ENCODE data around the gene FAH.

FAH gene

GRCh38 chr15:80188251-80188650 lies 35.5 kb downstream of the FAH start:
- H3K4me3 ChIP-seq (ENCODE audit: low read depth, low read length) = no peak overlapping the region
- no peak for DNase-seq (ENCODE audit: low read depth)
- TF ChIP-seq, protein P1, sequence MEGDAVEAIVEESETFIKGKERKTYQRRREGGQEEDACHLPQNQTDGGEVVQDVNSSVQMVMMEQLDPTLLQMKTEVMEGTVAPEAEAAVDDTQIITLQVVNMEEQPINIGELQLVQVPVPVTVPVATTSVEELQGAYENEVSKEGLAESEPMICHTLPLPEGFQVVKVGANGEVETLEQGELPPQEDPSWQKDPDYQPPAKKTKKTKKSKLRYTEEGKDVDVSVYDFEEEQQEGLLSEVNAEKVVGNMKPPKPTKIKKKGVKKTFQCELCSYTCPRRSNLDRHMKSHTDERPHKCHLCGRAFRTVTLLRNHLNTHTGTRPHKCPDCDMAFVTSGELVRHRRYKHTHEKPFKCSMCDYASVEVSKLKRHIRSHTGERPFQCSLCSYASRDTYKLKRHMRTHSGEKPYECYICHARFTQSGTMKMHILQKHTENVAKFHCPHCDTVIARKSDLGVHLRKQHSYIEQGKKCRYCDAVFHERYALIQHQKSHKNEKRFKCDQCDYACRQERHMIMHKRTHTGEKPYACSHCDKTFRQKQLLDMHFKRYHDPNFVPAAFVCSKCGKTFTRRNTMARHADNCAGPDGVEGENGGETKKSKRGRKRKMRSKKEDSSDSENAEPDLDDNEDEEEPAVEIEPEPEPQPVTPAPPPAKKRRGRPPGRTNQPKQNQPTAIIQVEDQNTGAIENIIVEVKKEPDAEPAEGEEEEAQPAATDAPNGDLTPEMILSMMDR (IDR thresholded peaks at IDR 0.05; ENCODE audit: insufficient read depth, low read depth, low read length, missing control alignments) = no peak

- TF ChIP-seq, protein P1 (IDR thresholded peaks at IDR 0.05; ENCODE audit: insufficient read depth, low read depth, low read length, missing control alignments) = no peak
- no peak for DNase-seq (ENCODE audit: low read depth)
- H3K4me3 ChIP-seq (ENCODE audit: low read depth, low read length) = no peak overlapping the region
Observed at GRCh38 chr15:80191198-80191597, 38.4 kb downstream of the FAH start.

- TF ChIP-seq, protein P1 (IDR thresholded peaks at IDR 0.05; ENCODE audit: insufficient read depth, low read depth, low read length, missing control alignments) = no peak
- H3K4me3 ChIP-seq (ENCODE audit: low read depth, low read length) = no peak overlapping the region
- no peak for DNase-seq (ENCODE audit: low read depth)
Observed at GRCh38 chr15:80191897-80192595, 39.2 kb downstream of the FAH start.

- H3K4me3 ChIP-seq (ENCODE audit: low read depth, low read length) = no peak overlapping the region
- DNase-seq (ENCODE audit: low read depth) = no peak
- TF ChIP-seq, protein P1 (IDR thresholded peaks at IDR 0.05; ENCODE audit: insufficient read depth, low read depth, low read length, missing control alignments) = no peak
Observed at GRCh38 chr15:80194186-80194585, 41.4 kb downstream of the FAH start.

GRCh38 chr15:80194914-80195313 lies 42.1 kb downstream of the FAH start:
- DNase-seq (ENCODE audit: low read depth) = no peak
- TF ChIP-seq, protein P1 (IDR thresholded peaks at IDR 0.05; ENCODE audit: insufficient read depth, low read depth, low read length, missing control alignments) = no peak
- H3K4me3 ChIP-seq (ENCODE audit: low read depth, low read length) = no peak overlapping the region

DNA sequence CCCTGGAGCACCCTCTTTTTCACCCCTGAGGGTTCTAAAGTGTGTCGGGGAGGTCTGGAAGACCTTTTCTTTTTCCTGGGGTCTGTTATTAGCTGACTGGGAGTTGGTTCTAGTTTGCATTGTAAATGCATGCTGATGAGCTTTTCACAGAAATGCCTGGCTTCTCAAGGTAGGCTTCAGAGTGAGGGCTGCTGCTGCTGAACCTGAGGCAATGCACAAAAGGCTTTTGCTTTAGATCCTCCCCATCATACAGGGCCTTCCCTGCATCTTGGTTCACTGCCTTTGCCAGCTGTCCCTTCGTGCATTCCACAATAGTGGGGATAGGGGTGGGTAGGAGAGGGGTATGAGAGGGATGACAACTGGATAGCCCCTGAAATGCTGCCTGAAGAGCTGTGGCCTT lies 46.6 kb downstream of the FAH start:
- TF ChIP-seq, protein P1 (IDR thresholded peaks at IDR 0.05; ENCODE audit: insufficient read depth, low read depth, low read length, missing control alignments) = no peak

GRCh38 chr15:80199869-80200268 lies 47.1 kb downstream of the FAH start:
- TF ChIP-seq, protein P1 (IDR thresholded peaks at IDR 0.05; ENCODE audit: insufficient read depth, low read depth, low read length, missing control alignments) = no peak
- no peak overlapping the region for H3K4me3 ChIP-seq (ENCODE audit: low read depth, low read length)
- no peak for DNase-seq (ENCODE audit: low read depth)

More for the DNA sequence above, 46.6 kb downstream of the FAH start:
- DNase-seq (ENCODE audit: low read depth) = no peak
- no peak overlapping the region for H3K4me3 ChIP-seq (ENCODE audit: low read depth, low read length)

All from GM12865 (cell line).